ENCODE results near the gene FBLN5.

The FBLN5 gene, protein sequence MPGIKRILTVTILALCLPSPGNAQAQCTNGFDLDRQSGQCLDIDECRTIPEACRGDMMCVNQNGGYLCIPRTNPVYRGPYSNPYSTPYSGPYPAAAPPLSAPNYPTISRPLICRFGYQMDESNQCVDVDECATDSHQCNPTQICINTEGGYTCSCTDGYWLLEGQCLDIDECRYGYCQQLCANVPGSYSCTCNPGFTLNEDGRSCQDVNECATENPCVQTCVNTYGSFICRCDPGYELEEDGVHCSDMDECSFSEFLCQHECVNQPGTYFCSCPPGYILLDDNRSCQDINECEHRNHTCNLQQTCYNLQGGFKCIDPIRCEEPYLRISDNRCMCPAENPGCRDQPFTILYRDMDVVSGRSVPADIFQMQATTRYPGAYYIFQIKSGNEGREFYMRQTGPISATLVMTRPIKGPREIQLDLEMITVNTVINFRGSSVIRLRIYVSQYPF

DNA sequence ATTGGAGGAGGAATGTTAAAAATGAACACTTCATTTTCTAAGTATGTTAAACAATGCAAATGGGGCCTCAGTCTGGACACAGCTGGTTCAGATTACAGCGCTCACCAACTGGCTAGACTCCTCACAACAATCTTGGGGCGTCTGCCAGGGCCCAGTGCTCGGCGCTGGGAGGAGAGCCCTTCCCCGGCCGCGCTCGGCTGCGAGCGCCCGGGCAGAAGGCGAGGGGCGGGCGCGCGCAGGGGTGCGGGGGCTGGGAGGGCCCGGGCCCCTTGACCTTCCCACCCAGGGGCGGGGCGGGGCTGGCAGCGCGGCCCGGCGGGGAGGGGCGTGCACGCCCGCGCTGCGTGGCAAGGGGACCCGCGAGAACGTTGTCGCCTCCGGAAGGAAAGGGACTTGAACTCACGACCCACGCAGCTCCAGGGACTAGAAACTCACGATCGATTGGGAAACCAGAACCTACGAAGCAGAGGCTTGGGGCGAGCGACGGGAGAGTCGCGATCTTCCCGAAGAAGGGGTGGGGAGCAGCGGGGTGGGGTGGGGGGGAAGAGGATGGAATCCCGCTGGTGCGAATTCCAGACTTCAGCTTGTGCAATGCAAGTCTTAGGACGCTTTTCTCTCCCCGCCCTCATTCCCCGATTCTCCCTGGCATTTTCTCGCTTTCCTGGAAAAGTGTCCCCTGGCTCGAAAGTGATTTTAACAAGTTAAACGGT lies at the start of gene FBLN5:
Gene FBLN5, minus strand, starts transcription at position 220 of the 710 bp plus-strand sequence. CDS start 465 bp downstream, outside the sequence.
- DNase-seq: peak; percentile 16 to 19

DNA sequence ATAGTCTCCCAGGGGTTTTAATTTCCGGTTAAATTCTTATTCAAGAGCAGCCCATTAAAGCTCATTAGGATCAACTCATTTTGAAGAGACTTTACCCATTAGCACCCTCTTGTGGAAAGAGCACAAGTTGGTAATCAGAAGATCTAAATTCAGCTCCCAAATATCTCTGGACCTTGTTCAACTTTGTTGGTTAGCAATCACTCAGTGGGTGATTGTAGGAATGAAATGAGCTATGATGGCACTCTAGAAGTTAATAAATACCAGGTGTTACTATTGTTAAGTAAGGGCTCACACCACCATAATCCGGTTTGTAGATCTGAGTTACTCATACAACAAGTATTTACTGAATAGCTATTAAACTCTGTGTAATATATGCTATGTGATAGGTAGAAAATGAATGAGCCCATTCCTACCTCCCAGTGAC lies 49.5 kb upstream of the FBLN5 start:
- no peak for DNase-seq

GRCh38 chr14:91987192-91987591 lies 39.7 kb upstream of the FBLN5 start:
- no peak for DNase-seq

GRCh38 chr14:91985521-91986255 lies 38.2 kb upstream of the FBLN5 start:
- no peak for DNase-seq

DNA sequence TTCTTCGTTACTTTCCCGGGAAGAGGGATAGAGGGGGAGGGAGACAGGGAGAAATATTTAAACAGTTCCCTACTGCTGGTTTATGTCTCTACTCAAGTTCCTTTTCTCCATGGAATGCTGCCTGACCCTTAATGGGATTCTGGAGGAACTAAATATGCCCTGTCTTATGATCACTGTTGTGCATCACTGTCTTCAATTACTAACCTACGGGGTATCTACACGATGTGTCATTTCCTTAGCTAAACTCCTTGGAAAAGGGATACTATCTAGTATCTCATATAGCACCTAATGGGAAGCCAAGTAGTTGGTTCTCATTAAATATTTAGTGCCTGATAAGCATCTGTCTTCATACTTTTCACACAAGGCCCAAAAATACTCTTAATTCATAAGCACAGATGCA lies 37.5 kb upstream of the FBLN5 start:
- no peak for DNase-seq

- no peak for DNase-seq
These were observed 36.1 kb upstream of the FBLN5 start for GRCh38 chr14:91983588-91983987.

- DNase-seq: no peak
These were observed 32.7 kb upstream of the FBLN5 start for GRCh38 chr14:91980157-91980556.

DNA sequence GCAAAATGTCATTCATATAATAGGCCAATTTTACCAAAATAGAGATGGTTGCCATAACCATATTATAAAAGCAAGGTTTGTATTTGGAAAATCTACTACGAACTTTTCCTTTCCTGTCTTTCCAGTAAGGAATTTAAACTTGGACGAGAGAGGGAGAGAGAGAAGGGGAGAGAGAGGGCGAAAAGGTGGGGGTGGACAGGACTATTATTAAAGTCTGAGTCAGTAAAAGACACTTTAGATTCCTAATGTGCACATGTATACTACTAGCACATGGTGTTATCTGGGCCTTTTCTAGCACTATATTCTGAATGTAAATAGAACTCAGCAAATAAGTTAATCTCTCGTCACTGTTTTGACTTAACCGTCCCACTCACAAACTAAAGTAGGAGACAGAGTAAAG lies 30.4 kb upstream of the FBLN5 start:
- no peak for DNase-seq

DNA sequence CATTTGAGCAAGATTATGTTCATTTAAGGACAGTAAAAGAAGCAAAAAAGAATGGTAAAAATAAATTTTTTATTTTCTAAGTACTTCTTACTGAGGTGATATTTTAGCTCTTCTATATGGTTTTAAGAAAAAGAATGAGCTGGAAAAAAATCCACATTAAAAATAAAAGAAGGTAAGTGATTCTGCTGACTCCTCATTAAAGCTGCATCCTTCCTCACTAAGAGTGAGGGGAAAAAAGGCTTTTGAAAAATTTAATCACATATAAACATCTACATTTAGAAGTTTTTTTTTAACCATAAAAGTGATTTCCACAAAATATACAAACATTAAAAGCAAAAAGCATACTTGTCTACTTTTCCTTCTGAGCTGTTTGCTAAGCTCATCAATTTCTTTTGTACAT lies 28.3 kb upstream of the FBLN5 start:
- DNase-seq: no peak

- DNase-seq: no peak
These were observed 23.8 kb upstream of the FBLN5 start for GRCh38 chr14:91971188-91971778.

GRCh38 chr14:91968280-91968679 lies 20.8 kb upstream of the FBLN5 start:
- no peak for DNase-seq

DNA sequence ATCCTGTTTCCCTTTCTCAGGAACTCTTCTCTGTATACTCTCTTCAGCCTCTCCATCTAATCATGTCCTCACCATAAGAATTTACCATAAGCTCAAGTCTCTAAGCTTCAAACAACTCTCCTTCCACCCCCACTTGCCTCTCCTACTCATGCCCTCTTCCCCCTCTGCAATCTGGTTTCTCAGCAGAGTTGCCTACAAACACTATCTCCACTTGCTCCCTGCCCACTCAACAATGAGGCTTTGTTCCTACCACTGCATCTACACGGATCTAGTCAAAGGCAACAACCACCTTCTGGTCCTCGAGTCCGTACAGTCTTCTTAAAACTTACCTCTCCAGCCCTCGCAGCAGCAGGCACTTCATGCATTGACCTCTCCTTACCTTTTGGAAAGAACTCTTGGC lies 17.2 kb upstream of the FBLN5 start:
- DNase-seq: no peak

- DNase-seq: no peak
These were observed 16.5 kb upstream of the FBLN5 start for GRCh38 chr14:91964011-91964410.

- DNase-seq: no peak
These were observed 16.0 kb upstream of the FBLN5 start for GRCh38 chr14:91963465-91963864.

GRCh38 chr14:91961297-91962220 lies 14.1 kb upstream of the FBLN5 start:
- DNase-seq: no peak

DNA sequence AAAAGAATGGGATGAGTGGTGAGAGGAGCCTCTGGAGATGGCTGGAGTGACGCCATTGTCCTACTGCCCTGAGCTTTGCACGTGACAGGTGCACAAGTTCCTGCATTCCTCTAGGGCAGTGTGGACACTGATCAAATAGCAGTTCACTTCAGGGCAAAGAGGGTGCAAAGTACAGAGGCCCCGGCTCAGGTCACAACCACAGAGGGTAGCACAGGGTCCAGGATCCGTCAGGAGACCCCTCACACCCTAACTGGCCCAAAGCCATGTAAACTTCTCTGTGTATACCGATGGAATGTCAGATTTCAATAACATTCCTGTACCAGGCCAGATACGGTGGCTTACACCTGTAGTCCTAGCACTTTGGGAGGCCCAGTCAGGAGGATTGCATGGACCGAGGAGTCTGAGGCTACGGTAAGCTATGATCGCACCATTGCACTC lies 10.4 kb upstream of the FBLN5 start:
- DNase-seq: no peak

GRCh38 chr14:91956616-91957015 lies 9.1 kb upstream of the FBLN5 start:
- no peak for DNase-seq

DNA sequence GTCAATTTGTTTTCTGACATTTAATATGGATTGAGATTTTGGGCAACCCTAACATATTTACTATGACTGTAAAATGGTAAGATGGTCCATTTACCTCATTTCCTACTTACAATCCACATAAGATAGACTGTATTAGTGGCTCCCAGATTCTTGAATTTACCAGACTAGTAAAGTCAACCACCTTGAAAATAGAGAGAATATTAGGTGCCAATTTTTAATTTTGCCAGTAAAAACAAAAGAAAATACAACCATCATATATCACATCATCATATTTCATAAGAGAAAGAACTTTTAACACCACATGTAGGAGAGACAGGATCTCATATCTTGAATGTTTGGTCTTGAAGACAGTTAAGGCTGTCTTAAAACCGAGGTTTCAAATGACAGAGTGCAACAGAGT lies 7.7 kb upstream of the FBLN5 start:
- no peak for DNase-seq

GRCh38 chr14:91953170-91953985 lies 5.9 kb upstream of the FBLN5 start:
- DNase-seq: no peak

DNA sequence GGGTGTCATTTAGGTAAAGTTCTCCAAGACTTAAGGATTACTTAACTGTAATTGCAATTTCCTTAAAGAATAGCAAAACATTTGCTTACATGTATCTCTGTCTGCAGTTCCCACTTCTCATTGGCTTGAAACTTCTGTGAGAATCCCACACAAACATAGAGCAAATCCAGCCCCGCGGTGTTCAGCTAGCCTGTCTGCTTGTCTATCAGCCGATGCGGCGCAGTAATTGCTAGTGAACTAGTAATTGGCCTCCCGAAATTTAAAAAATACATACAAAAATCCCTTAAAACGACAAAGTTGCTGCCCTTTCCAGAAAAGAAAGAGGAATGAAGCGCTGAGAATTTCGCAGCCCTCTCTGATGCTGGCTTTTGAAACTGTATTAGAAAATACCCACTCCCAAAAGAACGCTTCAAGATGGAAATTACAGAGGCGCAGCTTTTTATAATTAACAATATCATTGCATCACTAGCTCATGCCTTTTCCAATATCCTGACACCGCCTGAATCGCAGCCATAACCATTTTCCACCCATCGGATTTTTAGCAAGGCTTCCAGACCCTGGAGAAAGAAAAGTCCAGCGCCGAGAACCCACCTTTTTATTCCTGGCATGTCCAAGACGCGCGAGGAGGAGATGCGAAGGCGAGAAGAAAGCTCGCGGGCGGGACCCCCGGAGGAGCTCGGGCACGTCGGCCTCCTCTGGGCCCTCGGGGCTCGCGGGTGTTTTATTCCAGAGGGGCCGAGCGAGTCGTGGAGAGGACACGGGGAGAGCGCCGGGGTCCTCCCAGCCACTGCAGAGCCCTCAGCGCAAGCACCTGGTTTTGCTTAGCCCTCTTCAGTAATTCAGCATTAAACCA lies 646 bp downstream of the FBLN5 start:
- no peak for DNase-seq
